NK-92 (cell line): ENCODE results near the gene ALPP.
"Not testable (repeated sequence)": the region's sequence is repeated elsewhere in the genome, so short reads cannot be mapped to it uniquely, and the experiment has no call there.

ENCODE experiments used
- DNase-seq: peaks from one replicate; lab custom pipeline; 2025; ENCODE audit not compliant: unreplicated experiment; lab: John Stamatoyannopoulos, UW

The ALPP gene

GRCh38 chr2:232419245-232420072 lies 40.9 kb downstream of the ALPP start:
- no peak for DNase-seq

- DNase-seq: no peak
Measured at GRCh38 chr2:232420073-232420454, 41.5 kb downstream of the ALPP start.

GRCh38 chr2:232420463-232421188 lies 42.1 kb downstream of the ALPP start:
- DNase-seq: no peak

- no peak for DNase-seq
Measured at GRCh38 chr2:232421189-232421785, 42.7 kb downstream of the ALPP start.

- no peak for DNase-seq
Measured at GRCh38 chr2:232422051-232422450, 43.5 kb downstream of the ALPP start.

- DNase-seq: not testable (repeated sequence)
Measured at GRCh38 chr2:232422996-232423395, 44.4 kb downstream of the ALPP start.

- DNase-seq: not testable (repeated sequence)
Measured at GRCh38 chr2:232423407-232423806, 44.9 kb downstream of the ALPP start.

GRCh38 chr2:232431705-232432590 lies 53.4 kb downstream of the ALPP start:
- DNase-seq: no peak
